ENCODE data around the gene TYW1B.

- TF ChIP-seq CTCF (IDR thresholded peaks at IDR 0.05) (no peak), POLR2A (IDR thresholded peaks at IDR 0.05) (no peak), POLR2AphosphoS5 (IDR thresholded peaks at IDR 0.05) (no peak), EP300 (IDR thresholded peaks at IDR 0.05) (no peak)
Observed at GRCh38 chr7:72622532-72622931, 205.5 kb downstream of the TYW1B start.

Data from suprapubic skin (tissue), 4 donors.